HepG2 (cell line): ENCODE results near the gene VEGFB. TPM values are rescaled to one million over a fixed set of nuclear protein-coding genes. Genes with fewer than 3 reads are reported as not detected.
A peak's percentile ranks its signal among the peaks of the same experiment; 100 is the strongest.

Experiments used
- ASH2L ChIP-seq: fragments of 300-600, 200-600 bp; sonication (generic); IDR thresholded peaks from 2 replicates; pipeline ENCODE4 v1.7.0; 2017; ENCODE audit warnings: low read depth, mild to moderate bottlenecking, moderate library complexity, mixed read lengths, low read length; ENCODE audit not compliant: insufficient read length
- CBX2 ChIP-seq, 2 experiments: fragments of 200-600 bp in 1 of 2; sonication (generic); formaldehyde crosslinking in 1 of 2; IDR thresholded peaks; 2 replicates each; pipeline versions ENCODE4 v1.7.0 to v1.8.1; 2018 to 2022; ENCODE audit warnings: low read depth in 2 of 2, low read length in 1 of 2, mild to moderate bottlenecking in 1 of 2, missing genetic modification reagents in 1 of 2
- HDAC6 ChIP-seq: fragments of 200-600 bp; sonication (generic); IDR thresholded peaks from 2 replicates; pipeline ENCODE4 v1.7.0; 2017; ENCODE audit warnings: mild to moderate bottlenecking, antibody characterized with exemption, low read length, low read depth
- IRF2 ChIP-seq: IDR thresholded peaks from 2 replicates; pipeline ENCODE4 v1.6.1; 2018; ENCODE audit warnings: missing genetic modification reagents, missing compliant biosample characterization
- JDP2 ChIP-seq: sonication (generic); formaldehyde crosslinking; IDR thresholded peaks from 2 replicates; pipeline ENCODE4 v1.8.1; 2022; ENCODE audit warnings: missing genetic modification reagents, borderline replicate concordance
- KAT7 ChIP-seq: IDR thresholded peaks from 2 replicates; pipeline ENCODE4 v1.6.1; 2018; ENCODE audit warnings: borderline replicate concordance, missing compliant biosample characterization
- MAFF ChIP-seq: IDR thresholded peaks from 2 replicates; pipeline ENCODE4 v1.6.1; 2011; ENCODE audit warnings: low read depth, low read length, improper control_type of control experiment
- MAFK ChIP-seq, 2 experiments: IDR thresholded peaks in 1 of 2; conservative IDR thresholded peaks in 1 of 2; 2 replicates each; pipeline ENCODE4 v1.6.1; 2011; ENCODE audit warnings: improper control_type of control experiment in 2 of 2, low read length in 2 of 2
- MTF2 ChIP-seq: sonication (generic); formaldehyde crosslinking; IDR thresholded peaks from 2 replicates; pipeline ENCODE4 v1.5.0; 2020; ENCODE audit warnings: missing genetic modification reagents, borderline replicate concordance
- PPARG ChIP-seq: conservative IDR thresholded peaks from 2 replicates; pipeline ENCODE4 v1.6.1; 2016; ENCODE audit warnings: missing biosample characterization, missing genetic modification reagents
- SMAD1 ChIP-seq: sonication (generic); formaldehyde crosslinking; IDR thresholded peaks from 2 replicates; pipeline ENCODE4 v1.4.0; 2020; ENCODE audit warnings: missing genetic modification reagents, low read depth, mild to moderate bottlenecking, borderline replicate concordance
- SOX6 ChIP-seq, 2 experiments: fragments of 450-650 bp in 1 of 2; sonication (generic) in 1 of 2; formaldehyde crosslinking in 1 of 2; IDR thresholded peaks; 2 replicates each; pipeline versions ENCODE4 v1.4.0 to v1.6.1; 2017 to 2020; ENCODE audit warnings: antibody characterized with exemption in 1 of 2, mild to moderate bottlenecking in 1 of 2, missing genetic modification reagents in 1 of 2
- SP140L ChIP-seq: sonication (generic); formaldehyde crosslinking; IDR thresholded peaks from 2 replicates; pipeline ENCODE4 v1.4.0; 2020; ENCODE audit warnings: missing genetic modification reagents, borderline replicate concordance
- SRF ChIP-seq: IDR thresholded peaks from 2 replicates; pipeline ENCODE4 v1.6.1; 2011; ENCODE audit warnings: mild to moderate bottlenecking, low read depth, low read length, moderate library complexity
- SRSF4 ChIP-seq: fragments of 200-400 bp; formaldehyde crosslinking; IDR thresholded peaks from one replicate; pipeline ENCODE4 v1.6.1; 2018; ENCODE audit warnings: mild to moderate bottlenecking, low read depth, low read length, moderate library complexity; ENCODE audit not compliant: poor library complexity, severe bottlenecking
- TBX2 ChIP-seq: sonication (generic); formaldehyde crosslinking; IDR thresholded peaks from 2 replicates; pipeline ENCODE4 v1.5.0; 2020; ENCODE audit warnings: missing genetic modification reagents, mild to moderate bottlenecking, borderline replicate concordance
- TMF1 ChIP-seq: sonication (generic); formaldehyde crosslinking; IDR thresholded peaks from 2 replicates; pipeline ENCODE4 v1.8.1; 2022; ENCODE audit warnings: low read depth, missing genetic modification reagents
- ZNF263 ChIP-seq: sonication (generic); formaldehyde crosslinking; IDR thresholded peaks from 2 replicates; pipeline ENCODE4 v1.4.0; 2020; ENCODE audit warnings: missing genetic modification reagents
- ZNF317 ChIP-seq: sonication (generic); formaldehyde crosslinking; IDR thresholded peaks from 2 replicates; pipeline ENCODE4 v1.5.0; 2020; ENCODE audit warnings: mild to moderate bottlenecking, missing genetic modification reagents
- ZNF644 ChIP-seq: IDR thresholded peaks from 2 replicates; pipeline ENCODE4 v1.6.1; 2016; ENCODE audit warnings: low read depth
- ZSCAN25 ChIP-seq: sonication (generic); formaldehyde crosslinking; IDR thresholded peaks from 2 replicates; pipeline ENCODE4 v1.8.0; 2022; ENCODE audit warnings: mild to moderate bottlenecking, missing genetic modification reagents
- ZSCAN31 ChIP-seq: sonication (generic); formaldehyde crosslinking; IDR thresholded peaks from 2 replicates; pipeline ENCODE4 v1.5.0; 2020; ENCODE audit warnings: low read depth, mild to moderate bottlenecking, missing genetic modification reagents
- polyA plus RNA-seq, 8 experiments: library from polyadenylated mRNA; depleted of rRNA in 3 of 8; stranded (reverse) in 7 of 8; unstranded in 1 of 8; fragments of >200 nt; fragmentation: Illumina TruSeq in 4 of 8; extraction: Trizol in 4 of 8; gene quantifications; 2 replicates each; pipeline versions ENCODE4 v1.2.1 to v1.2.3, GENCODE V29; 2011 to 2016; ENCODE audit warnings: low read depth in 4 of 8, missing spikeins in 1 of 8, mixed read lengths in 1 of 8; ENCODE audit not compliant: insufficient read depth in 1 of 8
- total RNA-seq, 5 experiments: library from RNA; depleted of rRNA; stranded (reverse); fragments of >200 nt; fragmentation: Illumina TruSeq; extraction: Trizol; gene quantifications; 2 replicates each; pipeline ENCODE4 v1.2.3, GENCODE V29; 2016; ENCODE audit warnings: low read depth in 1 of 5
- TF ChIP-seq, protein P1 (sequence below): sonication (generic); formaldehyde crosslinking; IDR thresholded peaks from 2 replicates; pipeline ENCODE4 v1.5.1; 2020; ENCODE audit warnings: mild to moderate bottlenecking, missing genetic modification reagents, moderate library complexity
- TF ChIP-seq, protein P2 (sequence below): IDR thresholded peaks from 2 replicates; pipeline ENCODE4 v1.6.1; 2018; ENCODE audit warnings: missing genetic modification reagents
- TF ChIP-seq, protein P3 (sequence below): sonication (generic); formaldehyde crosslinking; IDR thresholded peaks from 2 replicates; pipeline ENCODE4 v1.4.0; 2020; ENCODE audit warnings: missing genetic modification reagents
- TF ChIP-seq, protein P4 (sequence below): IDR thresholded peaks from 2 replicates; pipeline ENCODE4 v1.6.1; 2016; ENCODE audit warnings: mild to moderate bottlenecking

The VEGFB gene
- total and polyA plus RNA-seq, 2 of the 13 experiments (the other 11 are each of a cell fraction or from before 2014, with no cell fraction given): 9.0 to 11.3 TPM

DNA sequence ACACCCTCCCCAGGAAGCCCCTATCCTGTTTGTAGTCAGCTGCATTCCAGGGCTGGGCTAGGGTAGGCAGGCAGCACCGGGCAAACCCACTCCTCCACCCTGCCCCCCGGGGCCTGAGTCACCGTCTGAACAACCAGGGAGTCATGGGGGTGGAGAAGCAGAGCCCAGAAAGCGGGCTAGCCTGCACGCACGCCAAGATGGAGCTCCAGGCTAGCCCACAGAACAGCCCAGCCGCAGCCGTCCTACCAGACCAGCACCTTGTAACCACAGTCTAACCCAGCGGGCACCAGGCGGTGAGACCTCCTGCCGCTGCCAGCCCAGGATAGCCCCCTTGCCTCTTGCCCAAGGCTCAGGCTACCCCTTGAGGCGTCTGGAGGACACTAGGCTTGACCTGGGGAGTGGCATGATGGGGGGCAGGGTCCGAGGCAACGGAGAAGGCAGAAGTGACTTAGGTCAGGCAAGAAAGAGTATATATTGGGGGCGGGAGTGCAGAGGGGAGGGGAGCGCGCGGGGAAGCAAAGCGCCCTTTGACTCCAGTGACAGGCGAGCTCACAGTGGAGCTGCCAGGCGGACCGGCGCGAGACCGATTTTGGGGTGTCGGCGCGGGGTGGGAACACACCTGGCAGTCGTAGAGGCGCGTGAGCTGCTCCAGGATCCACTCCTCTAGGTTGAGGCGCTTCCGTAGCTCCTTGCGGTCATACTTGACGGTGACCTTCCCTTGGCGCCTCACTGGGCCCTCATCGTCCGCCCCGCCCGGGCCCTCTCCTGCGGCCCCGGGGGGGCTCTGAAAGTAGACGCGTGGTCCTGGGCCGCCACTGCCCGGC, 11.6 kb downstream of the VEGFB start (continued):
- TF ChIP-seq, protein P1, sequence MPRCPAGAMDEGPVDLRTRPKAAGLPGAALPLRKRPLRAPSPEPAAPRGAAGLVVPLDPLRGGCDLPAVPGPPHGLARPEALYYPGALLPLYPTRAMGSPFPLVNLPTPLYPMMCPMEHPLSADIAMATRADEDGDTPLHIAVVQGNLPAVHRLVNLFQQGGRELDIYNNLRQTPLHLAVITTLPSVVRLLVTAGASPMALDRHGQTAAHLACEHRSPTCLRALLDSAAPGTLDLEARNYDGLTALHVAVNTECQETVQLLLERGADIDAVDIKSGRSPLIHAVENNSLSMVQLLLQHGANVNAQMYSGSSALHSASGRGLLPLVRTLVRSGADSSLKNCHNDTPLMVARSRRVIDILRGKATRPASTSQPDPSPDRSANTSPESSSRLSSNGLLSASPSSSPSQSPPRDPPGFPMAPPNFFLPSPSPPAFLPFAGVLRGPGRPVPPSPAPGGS (CRISPR knock-in tag): no peak
- TF ChIP-seq SRSF4 (no peak), KAT7 (CRISPR knock-in tag) (no peak; the same call in 1 of the 2 replicates), TMF1 (CRISPR knock-in tag) (no peak), SMAD1 (CRISPR knock-in tag) (no peak), CBX2 (IDR thresholded peaks at IDR 0.05; ENCODE audit: low read depth, low read length) (no peak), CBX2 (CRISPR knock-in tag; IDR thresholded peaks at IDR 0.05; ENCODE audit: low read depth) (no peak), ZSCAN25 (CRISPR knock-in tag) (no peak), ZNF644 (CRISPR knock-in tag) (no peak), PPARG (no peak), MAFF (no peak), ASH2L (no peak), MTF2 (no peak), MAFK (conservative IDR thresholded peaks at IDR 0.05 in 1 of 2, IDR thresholded peaks at IDR 0.05 in 1 of 2; ENCODE audit: low read length in 2 of 2) (no peak), SOX6 (IDR thresholded peaks at IDR 0.05) (no peak), SOX6 (CRISPR knock-in tag; IDR thresholded peaks at IDR 0.05) (0 out of 2 replicates have a peak, but pooled peaks have one; percentile 18), ZSCAN31 (no peak), HDAC6 (no peak), SP140L (CRISPR knock-in tag) (no peak), JDP2 (CRISPR knock-in tag) (no peak), ZNF317 (CRISPR knock-in tag) (0 out of 2 replicates have a peak, but pooled peaks have one; percentile 18), ZNF263 (CRISPR knock-in tag) (no peak), SRF (no peak), TBX2 (peak; percentile 51; the same call in 1 of the 2 replicates), IRF2 (no peak)
- TF ChIP-seq, protein P2, sequence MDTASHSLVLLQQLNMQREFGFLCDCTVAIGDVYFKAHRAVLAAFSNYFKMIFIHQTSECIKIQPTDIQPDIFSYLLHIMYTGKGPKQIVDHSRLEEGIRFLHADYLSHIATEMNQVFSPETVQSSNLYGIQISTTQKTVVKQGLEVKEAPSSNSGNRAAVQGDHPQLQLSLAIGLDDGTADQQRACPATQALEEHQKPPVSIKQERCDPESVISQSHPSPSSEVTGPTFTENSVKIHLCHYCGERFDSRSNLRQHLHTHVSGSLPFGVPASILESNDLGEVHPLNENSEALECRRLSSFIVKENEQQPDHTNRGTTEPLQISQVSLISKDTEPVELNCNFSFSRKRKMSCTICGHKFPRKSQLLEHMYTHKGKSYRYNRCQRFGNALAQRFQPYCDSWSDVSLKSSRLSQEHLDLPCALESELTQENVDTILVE (CRISPR knock-in tag): no peak
- TF ChIP-seq, protein P3, sequence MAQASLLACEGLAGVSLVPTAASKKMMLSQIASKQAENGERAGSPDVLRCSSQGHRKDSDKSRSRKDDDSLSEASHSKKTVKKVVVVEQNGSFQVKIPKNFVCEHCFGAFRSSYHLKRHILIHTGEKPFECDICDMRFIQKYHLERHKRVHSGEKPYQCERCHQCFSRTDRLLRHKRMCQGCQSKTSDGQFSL: no peak
- TF ChIP-seq, protein P4, sequence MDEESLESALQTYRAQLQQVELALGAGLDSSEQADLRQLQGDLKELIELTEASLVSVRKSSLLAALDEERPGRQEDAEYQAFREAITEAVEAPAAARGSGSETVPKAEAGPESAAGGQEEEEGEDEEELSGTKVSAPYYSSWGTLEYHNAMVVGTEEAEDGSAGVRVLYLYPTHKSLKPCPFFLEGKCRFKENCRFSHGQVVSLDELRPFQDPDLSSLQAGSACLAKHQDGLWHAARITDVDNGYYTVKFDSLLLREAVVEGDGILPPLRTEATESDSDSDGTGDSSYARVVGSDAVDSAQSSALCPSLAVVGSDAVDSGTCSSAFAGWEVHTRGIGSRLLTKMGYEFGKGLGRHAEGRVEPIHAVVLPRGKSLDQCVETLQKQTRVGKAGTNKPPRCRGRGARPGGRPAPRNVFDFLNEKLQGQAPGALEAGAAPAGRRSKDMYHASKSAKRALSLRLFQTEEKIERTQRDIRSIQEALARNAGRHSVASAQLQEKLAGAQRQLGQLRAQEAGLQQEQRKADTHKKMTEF: no peak
